GM06990 (cell line): ENCODE measurements around the gene SPINK4.

ENCODE experiments used
- DNase-seq: peaks from one replicate; pipeline ENCODE4 v3.0.0-alpha.2; 2011; ENCODE audit not compliant: insufficient read length; ENCODE audit errors: extremely low read depth
- H3K27me3 ChIP-seq: replicated peaks from 2 replicates; pipeline ENCODE4 v1.6.0; 2011; ENCODE audit warnings: low read length; ENCODE audit not compliant: control insufficient read depth, insufficient read depth
- H3K36me3 ChIP-seq: 2 replicates; pipeline ENCODE4 v1.5.1; 2011; ENCODE audit warnings: low read length; ENCODE audit not compliant: control insufficient read depth, insufficient read depth
- H3K4me3 ChIP-seq: replicated peaks from 2 replicates; pipeline ENCODE4 v1.5.1; 2011; ENCODE audit warnings: low read depth, mild to moderate bottlenecking, control low read depth, low read length
- CTCF ChIP-seq: IDR thresholded peaks from 2 replicates; pipeline ENCODE4 v1.5.1; 2011; ENCODE audit warnings: low read length, control low read depth, mild to moderate bottlenecking, inconsistent platforms; ENCODE audit not compliant: insufficient read depth, poor library complexity, severe bottlenecking

SPINK4 gene

GRCh38 chr9:33290247-33291030 is 50.5 kb downstream of the SPINK4 start, which contains the start of gene NFX1:
TSS of gene NFX1 (plus strand) at chr9:33290516. CDS start at chr9:33290573, 57 bp downstream.
- DNase-seq: peak; percentile 97
- TF ChIP-seq CTCF: no peak
- Histone ChIP-seq H3K36me3 (peaks cover 2% of the 10 kb centered on the region), H3K27me3 (no peaks in the 10 kb centered on the region), H3K4me3 (peak within 1 kb of the TSS; percentile 85)

DNA sequence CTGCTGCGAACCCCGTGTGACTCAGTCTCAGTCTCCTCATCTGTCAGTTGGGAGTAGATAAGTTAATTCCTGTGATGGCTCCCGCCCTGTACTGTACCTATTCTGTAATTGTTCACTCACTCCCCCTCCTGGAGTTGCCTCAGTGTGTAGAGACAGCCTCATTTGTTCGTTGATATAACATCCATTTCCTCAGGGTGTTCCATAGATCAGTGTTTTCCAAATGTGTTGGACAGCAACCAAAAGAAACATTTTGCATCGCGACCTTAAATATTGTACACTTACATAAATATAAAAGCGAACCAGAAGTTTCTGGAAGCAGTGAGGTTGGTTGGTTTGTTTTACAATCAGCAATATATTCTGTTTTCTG is 51.0 kb downstream of the SPINK4 start:
- H3K36me3 ChIP-seq: peaks cover 2% of the 10 kb centered on the region
- H3K27me3 ChIP-seq: no peaks in the 10 kb centered on the region
- no peak for DNase-seq
- no peak for TF ChIP-seq CTCF
- peak overlapping the region; percentile 85 for H3K4me3 ChIP-seq

- Histone ChIP-seq H3K4me3 (peak overlapping the region; percentile 10), H3K36me3 (peaks cover 2% of the 10 kb centered on the region), H3K27me3 (no peaks in the 10 kb centered on the region)
- no peak for TF ChIP-seq CTCF
- DNase-seq: no peak
Measured at GRCh38 chr9:33291901-33292300, 51.9 kb downstream of the SPINK4 start.

- TF ChIP-seq CTCF: no peak
- no peak overlapping the region for H3K4me3 ChIP-seq
- H3K36me3 ChIP-seq: peaks cover 8% of the 10 kb centered on the region
- DNase-seq: no peak
- no peaks in the 10 kb centered on the region for H3K27me3 ChIP-seq
Measured at GRCh38 chr9:33293782-33294181, 53.8 kb downstream of the SPINK4 start.

- no peaks in the 10 kb centered on the region for H3K27me3 ChIP-seq
- DNase-seq: no peak
- TF ChIP-seq CTCF: no peak
- H3K4me3 ChIP-seq: peak overlapping the region; percentile 41
- H3K36me3 ChIP-seq: peaks cover 10% of the 10 kb centered on the region
Measured at GRCh38 chr9:33294670-33295432, 54.9 kb downstream of the SPINK4 start.
